Measurements from ENCODE around the gene ZFAND3. TPM values are rescaled to one million over a fixed set of nuclear protein-coding genes. Genes with fewer than 3 reads are reported as not detected.

ZFAND3 gene
- total RNA-seq, 1 donor from 2014 or later, result 56.3 TPM

DNA sequence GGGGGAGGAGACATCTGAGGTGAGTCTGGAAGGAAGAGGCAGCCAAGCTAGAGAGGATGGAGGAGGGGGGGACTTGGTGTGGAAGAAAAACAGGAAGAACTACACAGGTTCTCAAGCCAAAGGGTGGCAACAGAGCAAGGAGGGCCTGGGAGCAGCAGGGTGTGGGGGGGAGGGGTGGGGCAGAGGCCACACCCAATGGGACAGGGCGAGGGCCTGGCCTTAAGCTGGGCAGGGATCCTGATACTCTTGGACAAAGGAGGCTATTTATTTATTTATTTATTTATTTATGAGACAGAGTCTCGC, 359.0 kb downstream of the ZFAND3 start:
- no peaks in the 10 kb centered on the region for H3K27me3 Mint-ChIP-seq
- DNase-seq (no peak), ATAC-seq (ENCODE audit: low read depth) (no peak)
- no peak overlapping the region for H3K27ac Mint-ChIP-seq
- ChIA-PET CTCF (no interaction called here), POLR2A (no interaction called here)
- peaks cover 30% of the 10 kb centered on the region for H3K36me3 Mint-ChIP-seq (ENCODE audit: low read depth)
- intact Hi-C loops (cut with micrococcal nuclease), result no loop called here
- TF ChIP-seq, protein P1, sequence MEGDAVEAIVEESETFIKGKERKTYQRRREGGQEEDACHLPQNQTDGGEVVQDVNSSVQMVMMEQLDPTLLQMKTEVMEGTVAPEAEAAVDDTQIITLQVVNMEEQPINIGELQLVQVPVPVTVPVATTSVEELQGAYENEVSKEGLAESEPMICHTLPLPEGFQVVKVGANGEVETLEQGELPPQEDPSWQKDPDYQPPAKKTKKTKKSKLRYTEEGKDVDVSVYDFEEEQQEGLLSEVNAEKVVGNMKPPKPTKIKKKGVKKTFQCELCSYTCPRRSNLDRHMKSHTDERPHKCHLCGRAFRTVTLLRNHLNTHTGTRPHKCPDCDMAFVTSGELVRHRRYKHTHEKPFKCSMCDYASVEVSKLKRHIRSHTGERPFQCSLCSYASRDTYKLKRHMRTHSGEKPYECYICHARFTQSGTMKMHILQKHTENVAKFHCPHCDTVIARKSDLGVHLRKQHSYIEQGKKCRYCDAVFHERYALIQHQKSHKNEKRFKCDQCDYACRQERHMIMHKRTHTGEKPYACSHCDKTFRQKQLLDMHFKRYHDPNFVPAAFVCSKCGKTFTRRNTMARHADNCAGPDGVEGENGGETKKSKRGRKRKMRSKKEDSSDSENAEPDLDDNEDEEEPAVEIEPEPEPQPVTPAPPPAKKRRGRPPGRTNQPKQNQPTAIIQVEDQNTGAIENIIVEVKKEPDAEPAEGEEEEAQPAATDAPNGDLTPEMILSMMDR (IDR thresholded peaks at IDR 0.05), result no peak
- H3K9me3 Mint-ChIP-seq, result no peaks in the 10 kb centered on the region
- H3K4me3 Mint-ChIP-seq, result no peak overlapping the region
- no peaks in the 10 kb centered on the region for H3K4me1 Mint-ChIP-seq

DNA sequence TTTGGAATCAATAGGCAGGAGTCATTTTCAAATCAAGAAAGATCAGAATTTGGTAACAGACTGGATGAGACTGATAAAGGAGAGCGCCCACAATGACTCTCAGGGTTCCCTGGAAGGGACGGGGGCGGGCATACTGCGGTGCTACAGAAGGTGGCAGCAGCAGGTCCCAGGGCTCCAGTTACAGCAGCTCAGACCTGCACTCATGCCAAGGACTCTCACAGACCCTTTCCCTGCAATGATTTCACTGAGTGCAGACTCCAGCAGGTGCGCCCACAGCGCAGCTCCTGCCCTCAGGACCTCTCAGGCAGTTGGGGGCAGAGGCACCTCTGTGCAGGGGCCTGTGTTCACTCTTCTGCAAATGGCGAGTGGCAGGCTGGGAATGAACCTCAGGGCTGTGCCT, 359.8 kb downstream of the ZFAND3 start:
- no peak for ATAC-seq (ENCODE audit: low read depth)
- H3K36me3 Mint-ChIP-seq (ENCODE audit: low read depth), result peaks cover 27% of the 10 kb centered on the region
- POLR2A ChIA-PET, result no interaction called here
- no peak for DNase-seq
- H3K27me3 Mint-ChIP-seq, result no peaks in the 10 kb centered on the region
- no peak overlapping the region for H3K4me3 Mint-ChIP-seq
- H3K27ac Mint-ChIP-seq, result no peak overlapping the region
- no peaks in the 10 kb centered on the region for H3K4me1 Mint-ChIP-seq
- CTCF ChIA-PET, result no interaction called here
- H3K9me3 Mint-ChIP-seq, result no peaks in the 10 kb centered on the region
- TF ChIP-seq, protein P1 (IDR thresholded peaks at IDR 0.05), result no peak
- intact Hi-C loops (cut with micrococcal nuclease), result no loop called here

DNA sequence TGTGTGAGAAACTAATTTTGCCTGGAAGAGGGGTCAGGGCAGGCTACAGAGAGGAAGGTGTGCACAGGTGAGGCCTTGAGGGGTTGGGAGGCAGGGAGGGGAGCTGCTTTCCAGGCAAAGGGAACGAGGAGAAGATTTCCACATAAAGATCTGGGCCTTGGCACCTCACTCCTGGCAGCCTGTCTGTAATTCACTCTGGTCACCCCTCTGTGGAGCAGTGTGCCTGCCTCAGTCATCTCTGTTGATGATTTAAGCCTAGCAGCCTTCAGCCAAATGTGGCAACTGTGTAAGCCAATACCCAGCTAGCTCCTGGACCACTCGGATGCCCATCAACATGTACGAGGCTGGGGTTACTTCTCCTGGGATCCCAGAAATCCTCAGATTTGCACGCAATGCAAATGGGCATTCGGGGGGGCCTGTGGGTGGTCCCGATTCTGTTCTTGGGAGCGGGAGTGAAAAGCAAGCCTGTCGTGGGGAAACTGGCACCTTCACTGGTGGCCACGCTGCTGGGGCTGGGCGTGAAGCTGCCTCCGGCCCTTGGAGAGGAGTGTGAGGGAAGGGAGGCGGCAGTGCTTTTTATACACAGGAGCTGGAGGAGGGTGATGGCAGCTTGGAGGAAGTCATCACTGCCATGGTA, 360.4 kb downstream of the ZFAND3 start:
- no peak overlapping the region for H3K27ac Mint-ChIP-seq

DNA sequence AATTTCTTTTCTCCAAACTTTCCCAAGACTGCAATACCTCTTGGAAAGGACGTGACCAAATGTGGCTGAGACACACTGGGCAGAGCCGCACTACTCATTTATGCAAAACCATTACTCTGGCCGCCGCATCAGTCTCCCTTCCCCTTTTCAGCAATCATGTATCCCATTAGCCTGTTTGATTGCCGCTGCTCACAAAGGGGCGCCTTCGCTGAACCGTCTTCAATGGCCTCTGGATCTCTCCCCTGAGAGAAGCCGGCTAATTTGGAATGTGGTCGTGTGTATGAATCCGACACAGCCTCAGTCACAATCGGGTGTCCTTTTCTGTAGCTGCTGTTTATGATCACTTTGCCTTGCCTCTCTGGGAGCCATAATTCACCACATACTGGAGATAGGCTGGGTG, 361.1 kb downstream of the ZFAND3 start:
- no peaks in the 10 kb centered on the region for H3K27me3 Mint-ChIP-seq
- CTCF ChIA-PET, result no interaction called here

More for the DNA sequence above, 360.4 kb downstream of the ZFAND3 start:
- TF ChIP-seq, protein P1 (IDR thresholded peaks at IDR 0.05), result no peak
- CTCF ChIA-PET, result no interaction called here
- DNase-seq, result no peak
- H3K27me3 Mint-ChIP-seq, result no peaks in the 10 kb centered on the region
- no peaks in the 10 kb centered on the region for H3K4me1 Mint-ChIP-seq
- intact Hi-C loops (cut with micrococcal nuclease), result no loop called here
- H3K4me3 Mint-ChIP-seq, result no peak overlapping the region
- H3K9me3 Mint-ChIP-seq, result no peaks in the 10 kb centered on the region
- H3K36me3 Mint-ChIP-seq (ENCODE audit: low read depth), result peaks cover 22% of the 10 kb centered on the region
- ATAC-seq (ENCODE audit: low read depth), result no peak
- POLR2A ChIA-PET, result no interaction called here

DNA sequence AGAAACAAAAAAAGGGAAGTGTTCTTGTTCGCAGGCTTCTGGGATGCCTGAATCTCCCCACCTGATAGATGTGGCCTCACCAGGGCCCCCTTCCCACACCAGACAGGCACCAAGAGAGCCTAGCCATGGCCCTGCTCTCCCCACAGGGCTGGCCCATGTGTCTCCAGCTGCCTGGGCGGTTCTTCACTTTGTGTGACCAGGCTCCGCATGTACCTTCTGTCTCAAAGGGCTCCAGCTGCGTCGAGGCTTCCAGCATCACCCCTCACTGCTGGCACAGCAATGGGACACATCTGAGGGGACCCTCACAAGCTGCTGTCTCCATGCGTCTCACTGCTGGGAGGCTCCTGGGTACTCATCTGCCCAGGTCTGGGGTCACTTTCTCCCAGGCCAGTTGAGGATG, 362.9 kb downstream of the ZFAND3 start:
- Mint-ChIP-seq H3K9me3 (no peaks in the 10 kb centered on the region), H3K4me1 (no peaks in the 10 kb centered on the region), H3K27me3 (no peaks in the 10 kb centered on the region), H3K36me3 (ENCODE audit: low read depth) (peaks cover 18% of the 10 kb centered on the region), H3K27ac (no peak overlapping the region), H3K4me3 (no peak overlapping the region)
- ChIA-PET POLR2A (no interaction called here), CTCF (no interaction called here)
- intact Hi-C loops (cut with micrococcal nuclease), result no loop called here
- no peak for ATAC-seq (ENCODE audit: low read depth)
- DNase-seq, result no peak
- TF ChIP-seq, protein P1 (IDR thresholded peaks at IDR 0.05), result no peak

More for the DNA sequence above, 361.1 kb downstream of the ZFAND3 start:
- DNase-seq (no peak), ATAC-seq (ENCODE audit: low read depth) (no peak)
- no peaks in the 10 kb centered on the region for H3K4me1 Mint-ChIP-seq
- TF ChIP-seq, protein P1 (IDR thresholded peaks at IDR 0.05), result no peak
- intact Hi-C loops (cut with micrococcal nuclease), result no loop called here
- no peak overlapping the region for H3K27ac Mint-ChIP-seq
- H3K9me3 Mint-ChIP-seq, result no peaks in the 10 kb centered on the region
- POLR2A ChIA-PET, result no interaction called here
- H3K36me3 Mint-ChIP-seq (ENCODE audit: low read depth), result peaks cover 18% of the 10 kb centered on the region
- no peak overlapping the region for H3K4me3 Mint-ChIP-seq
